Duodenal mucosa (tissue), 2 donors: Measurements from ENCODE around the gene SOX12.
A peak's percentile ranks its signal among the peaks of the same experiment; 100 is the strongest.

ENCODE experiments used
- H3K27ac ChIP-seq: one replicate; pipeline ENCODE4 v1.7.0; 2013; ENCODE audit warnings: low read depth, low read length
- H3K27me3 ChIP-seq, 2 donors: one replicate each; pipeline ENCODE4 v1.7.0; 2013; ENCODE audit warnings: low read length in 2 of 2, control low read depth in 1 of 2; ENCODE audit not compliant: insufficient read depth in 2 of 2, control insufficient read depth in 1 of 2
- H3K36me3 ChIP-seq, 2 donors: one replicate each; pipeline ENCODE4 v1.7.0; 2013; ENCODE audit warnings: low read length in 2 of 2, control low read depth in 1 of 2; ENCODE audit not compliant: insufficient read depth in 2 of 2, control insufficient read depth in 1 of 2
- H3K4me1 ChIP-seq, 2 donors: one replicate each; pipeline ENCODE4 v1.7.0; 2013; ENCODE audit warnings: low read length in 2 of 2, control low read depth in 1 of 2; ENCODE audit not compliant: insufficient read depth in 2 of 2, control insufficient read depth in 1 of 2
- H3K4me3 ChIP-seq, 2 donors: one replicate each; pipeline ENCODE4 v1.7.0; 2013; ENCODE audit warnings: low read length in 2 of 2, low read depth in 1 of 2
- H3K9ac ChIP-seq, 2 donors: one replicate each; pipeline ENCODE4 v1.7.0; 2013; ENCODE audit warnings: low read length in 2 of 2, low read depth in 1 of 2
- H3K9me3 ChIP-seq, 2 donors: one replicate each; pipeline ENCODE4 v1.7.0; 2013; ENCODE audit warnings: low read length in 2 of 2, control low read depth in 1 of 2; ENCODE audit not compliant: control insufficient read depth in 1 of 2

Gene SOX12

GRCh38 chr20:289693-290083, 35.7 kb upstream of the SOX12 start:
- H3K9me3 ChIP-seq = no peaks in the 10 kb centered on the region
- peaks cover 15 to 18% of the 10 kb centered on the region in 2 donors for H3K4me1 ChIP-seq
- H3K36me3 ChIP-seq = no peaks in the 10 kb centered on the region
- no peaks in the 10 kb centered on the region for H3K27me3 ChIP-seq
- H3K27ac ChIP-seq = peak overlapping the region; percentile 79
- H3K9ac ChIP-seq = peak overlapping the region; percentile 52 to 97
- H3K4me3 ChIP-seq = peak overlapping the region; percentile 78 to 100

DNA sequence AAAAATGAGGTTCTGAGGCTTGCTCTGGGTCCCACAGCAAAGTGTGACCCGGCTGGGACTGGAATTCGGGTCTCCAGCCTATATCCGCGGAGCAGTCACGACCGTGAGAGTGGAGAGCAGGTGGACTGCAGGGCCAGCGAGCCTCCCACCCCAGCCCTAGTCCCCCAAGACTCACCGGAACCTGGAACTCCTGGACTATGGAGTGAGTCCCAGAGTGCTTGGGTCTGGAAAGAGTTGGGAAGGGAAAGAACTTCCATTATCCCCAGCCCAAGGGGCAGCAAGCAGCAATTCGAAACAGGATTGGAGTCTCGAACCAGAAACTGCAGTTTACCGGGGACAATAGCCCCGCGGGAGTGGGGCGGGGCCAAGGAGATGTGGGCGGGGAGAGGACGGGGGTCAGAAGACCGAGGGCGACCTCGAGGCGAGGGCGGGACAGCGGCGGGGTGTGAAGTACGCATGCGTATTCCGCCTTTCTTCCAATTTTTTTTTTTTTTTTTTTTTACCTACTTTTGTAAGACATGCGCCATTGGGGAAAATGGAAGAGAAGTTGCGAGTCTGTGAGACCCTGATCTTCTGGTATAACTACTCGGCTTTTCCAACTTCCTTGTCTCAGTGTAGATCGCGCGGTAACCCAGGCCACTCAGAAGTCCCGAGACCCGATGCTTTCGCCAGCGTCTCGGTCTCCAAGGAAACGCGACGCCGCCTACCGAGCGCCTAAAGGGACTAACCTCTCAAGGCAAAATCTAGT, 35.1 kb upstream of the SOX12 start, which contains the start of gene C20orf96:
TSS of gene C20orf96 (minus strand) at position 667 of the 748 bp plus-strand sequence. CDS start at position 527, 140 bp downstream.
- no peaks in the 10 kb centered on the region for H3K9me3 ChIP-seq
- no peaks in the 10 kb centered on the region for H3K27me3 ChIP-seq
- peak within 1 kb of the TSS; percentile 79 for H3K27ac ChIP-seq
- no peaks in the 10 kb centered on the region for H3K36me3 ChIP-seq
- peaks cover 15 to 18% of the 10 kb centered on the region in 2 donors for H3K4me1 ChIP-seq
- H3K9ac ChIP-seq = peak within 1 kb of the TSS; percentile 52 to 97
- H3K4me3 ChIP-seq = peak within 1 kb of the TSS; percentile 78 to 100

DNA sequence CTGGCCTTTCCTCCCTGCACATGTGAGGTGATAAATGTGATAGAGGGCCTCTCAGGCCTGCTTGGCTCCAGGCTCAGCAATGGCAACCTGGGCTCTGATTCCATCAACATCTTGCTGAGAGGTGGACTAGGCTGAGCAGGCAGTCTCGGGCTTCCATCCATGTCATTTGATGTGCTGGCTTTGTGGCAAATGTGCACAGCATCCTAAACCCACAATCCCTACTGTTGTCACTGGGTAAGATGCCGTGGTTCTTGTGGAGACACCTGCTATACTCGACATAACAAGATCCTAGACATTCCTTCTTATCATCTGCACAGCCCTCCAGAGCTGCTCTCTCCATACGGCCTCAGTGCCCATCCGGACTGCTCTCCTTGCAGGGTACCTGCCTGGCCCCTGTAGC, 30.8 kb upstream of the SOX12 start:
- Histone ChIP-seq H3K36me3 (peaks cover 0 to under 1% of the 10 kb centered on the region in 2 donors), H3K4me3 (no peak overlapping the region), H3K4me1 (peaks cover 17 to 26% of the 10 kb centered on the region in 2 donors), H3K27me3 (no peaks in the 10 kb centered on the region), H3K9ac (no peak overlapping the region), H3K27ac (no peak overlapping the region), H3K9me3 (no peaks in the 10 kb centered on the region)

GRCh38 chr20:295804-296203, 29.5 kb upstream of the SOX12 start:
- Histone ChIP-seq H3K9me3 (no peaks in the 10 kb centered on the region), H3K4me3 (no peak overlapping the region), H3K36me3 (peaks cover 0 to 10% of the 10 kb centered on the region in 2 donors), H3K9ac (no peak overlapping the region), H3K27me3 (no peaks in the 10 kb centered on the region), H3K4me1 (peaks cover 23 to 32% of the 10 kb centered on the region in 2 donors), H3K27ac (no peak overlapping the region)

DNA sequence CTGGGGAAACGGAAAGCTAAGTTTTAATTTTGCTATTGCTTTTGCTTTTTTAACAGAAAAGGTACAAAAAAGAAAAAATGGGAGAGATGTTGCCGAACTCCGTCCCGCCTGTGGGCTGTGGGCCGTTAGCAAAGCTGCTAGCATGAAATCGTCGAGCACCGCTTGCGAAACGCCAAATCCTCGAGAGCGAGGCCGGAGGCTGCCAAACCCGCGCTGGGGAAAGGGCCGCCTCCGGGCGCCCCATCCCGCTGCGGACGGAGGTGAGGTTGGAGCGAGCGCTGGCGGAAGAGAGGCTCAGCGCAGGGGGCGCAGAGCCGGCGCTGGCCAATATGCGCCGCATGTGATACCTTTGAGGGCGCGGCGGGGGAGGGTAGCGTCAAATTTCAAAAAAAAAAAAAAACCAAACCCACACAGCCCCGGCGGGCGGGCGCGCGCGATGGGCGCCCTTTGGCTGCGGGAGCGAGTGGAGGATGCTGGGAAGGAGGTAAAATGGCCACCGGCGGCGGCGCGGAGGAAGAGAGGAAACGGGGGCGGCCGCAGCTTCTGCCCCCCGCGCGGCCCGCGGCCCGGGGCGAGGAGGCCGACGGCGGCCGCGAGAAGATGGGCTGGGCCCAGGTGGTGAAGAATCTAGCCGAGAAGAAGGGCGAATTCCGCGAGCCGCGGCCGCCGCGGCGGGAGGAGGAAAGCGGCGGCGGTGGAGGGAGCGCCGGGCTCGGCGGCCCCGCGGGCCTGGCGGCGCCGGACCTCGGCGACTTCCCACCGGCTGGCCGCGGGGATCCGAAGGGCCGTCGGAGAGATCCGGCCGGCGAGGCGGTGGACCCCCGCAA, 28.0 kb upstream of the SOX12 start, which contains the start of gene ZCCHC3:
TSS of gene ZCCHC3 (plus strand) at position 473 of the 827 bp plus-strand sequence. CDS start at position 490, 17 bp downstream.
- Histone ChIP-seq H3K4me1 (peaks cover 24 to 26% of the 10 kb centered on the region in 2 donors), H3K27me3 (no peaks in the 10 kb centered on the region), H3K4me3 (peak within 1 kb of the TSS; percentile 98 to 99), H3K9ac (peak within 1 kb of the TSS; percentile 92 to 97), H3K27ac (peak within 1 kb of the TSS; percentile 94), H3K36me3 (peaks cover 0 to 10% of the 10 kb centered on the region in 2 donors), H3K9me3 (no peaks in the 10 kb centered on the region)

DNA sequence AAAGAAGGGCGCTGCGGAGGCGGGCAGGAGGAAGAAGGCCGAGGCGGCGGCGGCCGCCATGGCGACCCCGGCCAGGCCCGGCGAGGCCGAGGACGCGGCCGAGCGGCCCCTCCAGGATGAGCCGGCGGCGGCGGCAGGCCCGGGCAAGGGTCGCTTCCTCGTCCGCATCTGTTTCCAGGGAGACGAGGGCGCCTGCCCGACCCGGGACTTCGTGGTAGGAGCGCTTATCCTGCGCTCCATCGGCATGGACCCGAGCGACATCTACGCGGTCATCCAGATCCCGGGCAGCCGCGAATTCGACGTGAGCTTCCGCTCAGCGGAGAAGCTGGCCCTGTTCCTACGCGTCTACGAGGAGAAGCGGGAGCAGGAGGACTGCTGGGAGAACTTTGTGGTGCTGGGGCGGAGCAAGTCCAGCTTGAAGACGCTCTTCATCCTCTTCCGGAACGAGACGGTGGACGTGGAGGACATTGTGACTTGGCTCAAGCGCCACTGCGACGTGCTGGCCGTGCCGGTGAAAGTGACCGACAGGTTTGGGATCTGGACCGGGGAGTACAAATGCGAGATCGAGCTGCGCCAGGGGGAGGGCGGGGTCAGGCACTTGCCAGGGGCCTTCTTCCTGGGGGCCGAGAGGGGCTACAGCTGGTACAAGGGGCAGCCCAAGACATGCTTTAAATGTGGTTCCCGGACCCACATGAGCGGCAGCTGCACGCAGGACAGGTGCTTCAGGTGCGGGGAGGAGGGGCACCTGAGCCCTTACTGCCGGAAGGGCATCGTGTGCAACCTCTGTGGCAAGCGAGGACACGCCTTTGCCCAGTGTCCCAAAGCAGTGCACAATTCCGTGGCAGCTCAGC, 27.2 kb upstream of the SOX12 start:
- Histone ChIP-seq H3K27ac (peak overlapping the region; percentile 94), H3K9me3 (no peaks in the 10 kb centered on the region), H3K4me1 (peaks cover 24 to 26% of the 10 kb centered on the region in 2 donors), H3K27me3 (no peaks in the 10 kb centered on the region), H3K9ac (peak overlapping the region; percentile 92 to 97), H3K36me3 (peaks cover 0 to 10% of the 10 kb centered on the region in 2 donors), H3K4me3 (peak overlapping the region; percentile 98 to 99)

DNA sequence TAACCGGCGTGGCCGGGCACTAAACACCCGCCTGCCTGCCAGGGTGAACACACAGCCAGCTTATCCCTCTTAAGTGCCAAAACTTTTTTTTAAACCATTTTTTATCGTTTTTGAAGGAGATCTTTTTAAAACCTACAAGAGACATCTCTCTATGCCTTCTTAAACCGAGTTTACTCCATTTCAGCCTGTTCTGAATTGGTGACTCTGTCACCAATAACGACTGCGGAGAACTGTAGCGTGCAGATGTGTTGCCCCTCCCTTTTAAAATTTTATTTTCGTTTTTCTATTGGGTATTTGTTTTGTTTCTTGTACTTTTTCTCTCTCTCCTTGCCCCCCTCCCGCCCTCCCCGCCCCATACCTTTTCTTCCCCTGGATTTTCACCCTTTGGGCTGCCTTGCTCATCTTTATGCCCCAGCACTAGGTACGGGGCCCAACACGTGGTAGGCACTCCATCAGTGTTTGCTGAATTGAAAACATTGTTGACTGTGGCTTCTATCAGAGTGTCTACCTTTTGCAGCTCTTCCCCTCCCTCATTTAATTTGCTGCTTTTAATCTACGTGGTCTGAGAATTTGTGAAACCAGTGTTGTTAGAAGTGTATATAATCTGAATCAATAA, 26.5 kb upstream of the SOX12 start:
- Histone ChIP-seq H3K27me3 (no peaks in the 10 kb centered on the region), H3K4me3 (peak overlapping the region; percentile 98 to 99), H3K9me3 (no peaks in the 10 kb centered on the region), H3K27ac (no peak overlapping the region), H3K9ac (peak overlapping the region; percentile 92 to 97), H3K36me3 (peaks cover 0 to 10% of the 10 kb centered on the region in 2 donors), H3K4me1 (peaks cover 24 to 26% of the 10 kb centered on the region in 2 donors)

DNA sequence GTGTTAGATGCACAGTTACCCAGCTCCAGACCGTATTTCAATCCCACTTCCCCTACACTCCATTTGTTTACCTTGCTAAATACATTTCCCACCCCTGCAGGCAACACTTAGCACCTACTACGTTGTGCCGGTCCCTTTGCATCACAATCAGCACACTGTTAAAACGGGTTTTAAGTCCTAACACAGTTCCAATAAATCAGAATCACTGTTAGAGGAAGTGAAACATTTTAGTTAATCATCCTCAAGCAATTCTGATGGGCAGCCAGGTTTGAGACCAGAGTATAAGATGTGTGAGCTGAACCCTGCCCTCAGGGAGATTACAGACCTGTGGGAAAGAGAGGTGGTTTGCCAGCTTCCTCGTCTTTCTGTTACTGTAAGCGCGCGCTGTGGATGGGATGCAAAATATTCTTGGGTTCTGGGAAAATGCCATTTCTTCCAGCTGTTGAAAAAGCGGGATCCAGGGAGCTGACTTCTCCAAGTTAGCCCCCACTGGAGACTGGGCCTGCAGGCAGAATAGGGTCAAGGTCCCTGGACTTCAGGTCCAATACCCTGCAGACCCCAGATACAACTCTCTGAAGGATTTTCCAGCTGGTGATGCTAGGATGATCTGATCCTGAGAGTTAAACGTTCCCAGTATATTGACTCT, 24.9 kb upstream of the SOX12 start:
- Histone ChIP-seq H3K27me3 (no peaks in the 10 kb centered on the region), H3K4me3 (peak overlapping the region in 1 of 2 donors; percentile 99), H3K9ac (no peak overlapping the region), H3K27ac (no peak overlapping the region), H3K9me3 (no peaks in the 10 kb centered on the region), H3K36me3 (peaks cover 0 to 10% of the 10 kb centered on the region in 2 donors), H3K4me1 (peaks cover 24 to 26% of the 10 kb centered on the region in 2 donors)
